NCI-H146 treated with DMSO at 0.1 percent for 48 hours (cell line): ENCODE results near the gene GATB.

Experiments
- DNase-seq: peaks from one replicate; lab custom pipeline; 2025; ENCODE audit not compliant: unreplicated experiment; lab: John Stamatoyannopoulos, UW

The GATB gene

GRCh38 chr4:151786158-151786495 lies 25.3 kb upstream of the GATB start:
- DNase-seq = no peak

- DNase-seq = no peak
Measured at GRCh38 chr4:151785484-151786157, 24.8 kb upstream of the GATB start.

GRCh38 chr4:151784706-151785105 lies 23.9 kb upstream of the GATB start:
- no peak for DNase-seq

GRCh38 chr4:151783867-151784266 lies 23.1 kb upstream of the GATB start:
- no peak for DNase-seq

GRCh38 chr4:151782296-151782695 lies 21.5 kb upstream of the GATB start:
- no peak for DNase-seq

GRCh38 chr4:151781026-151781425 lies 20.2 kb upstream of the GATB start:
- DNase-seq = no peak

GRCh38 chr4:151777471-151777870 lies 16.7 kb upstream of the GATB start:
- no peak for DNase-seq

GRCh38 chr4:151774324-151774723 lies 13.5 kb upstream of the GATB start:
- DNase-seq = no peak

GRCh38 chr4:151772274-151772673 lies 11.5 kb upstream of the GATB start:
- no peak for DNase-seq

- DNase-seq = no peak
Measured at GRCh38 chr4:151771664-151772063, 10.9 kb upstream of the GATB start.

GRCh38 chr4:151770154-151770553 lies 9.3 kb upstream of the GATB start:
- no peak for DNase-seq

- no peak for DNase-seq
Measured at GRCh38 chr4:151768835-151769234, 8.0 kb upstream of the GATB start.

GRCh38 chr4:151766691-151767090 lies 5.9 kb upstream of the GATB start:
- DNase-seq = no peak

- DNase-seq = no peak
Measured at GRCh38 chr4:151760002-151760401, 805 bp downstream of the GATB start.

- no peak for DNase-seq
Measured at GRCh38 chr4:151753056-151753455, 7.8 kb downstream of the GATB start.

GRCh38 chr4:151750156-151750555 lies 10.7 kb downstream of the GATB start:
- no peak for DNase-seq

- no peak for DNase-seq
Measured at GRCh38 chr4:151745481-151746231, 15.2 kb downstream of the GATB start.

GRCh38 chr4:151744614-151745013 lies 16.2 kb downstream of the GATB start:
- DNase-seq = no peak

GRCh38 chr4:151743894-151744293 lies 16.9 kb downstream of the GATB start:
- no peak for DNase-seq

- DNase-seq = no peak
Measured at GRCh38 chr4:151743128-151743854, 17.5 kb downstream of the GATB start.

- DNase-seq = no peak
Measured at GRCh38 chr4:151738720-151739517, 21.9 kb downstream of the GATB start.
